ENCODE results near the gene HCAR1.
"Not testable (repeated sequence)": the region's sequence is repeated elsewhere in the genome, so short reads cannot be mapped to it uniquely, and the experiment has no call there.

The HCAR1 gene

DNA sequence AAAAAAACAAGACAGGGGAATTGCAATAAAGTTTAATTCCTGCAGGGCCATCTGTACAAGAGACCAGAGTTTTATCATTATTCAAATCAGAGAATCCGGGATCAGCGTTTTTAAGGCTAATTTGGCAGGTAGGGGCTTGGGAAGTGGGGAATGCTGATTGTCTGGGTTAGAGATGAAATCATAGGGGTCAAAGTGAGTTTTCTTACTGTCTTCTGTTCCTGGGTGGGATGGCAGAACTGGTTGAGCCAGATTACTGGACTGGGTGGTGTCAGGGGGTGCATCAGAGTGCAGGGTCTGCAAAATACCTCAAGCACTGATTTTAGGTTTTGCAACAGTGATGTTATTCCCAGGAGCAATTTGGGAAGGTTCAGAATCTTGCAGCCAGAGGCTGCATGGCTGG is 20.3 kb downstream of the HCAR1 start:
- H2AFZ ChIP-seq (ENCODE audit: low read depth, low read length); DNase-seq; H3K27ac ChIP-seq (ENCODE audit: low read length, poor library complexity, severe bottlenecking); H3K23ac ChIP-seq (ENCODE audit: low read length in 2 of 2); H2BK12ac ChIP-seq (ENCODE audit: low read length in 2 of 2); H3K36me3 ChIP-seq (ENCODE audit: control insufficient read depth in 1 of 2, insufficient read depth in 2 of 2, low read depth in 1 of 2, low read length in 2 of 2); H2BK120ac ChIP-seq (ENCODE audit: low read depth, low read length); H3K18ac ChIP-seq (ENCODE audit: low read depth in 1 of 2, low read length in 2 of 2); H3K27me3 ChIP-seq (ENCODE audit: control insufficient read depth in 1 of 2, insufficient read depth in 1 of 2, low read length in 2 of 2); H4K8ac ChIP-seq (ENCODE audit: low read length); H3K4me3 ChIP-seq (ENCODE audit: insufficient read depth in 1 of 2, low read depth in 1 of 2, low read length in 2 of 2); H3K9me3 ChIP-seq (ENCODE audit: control insufficient read depth, low read length); H3K14ac ChIP-seq (ENCODE audit: low read length in 2 of 2); H3K9ac ChIP-seq (ENCODE audit: low read length); H4K91ac ChIP-seq (ENCODE audit: low read length); H2BK5ac ChIP-seq (ENCODE audit: low read depth, low read length, poor library complexity, severe bottlenecking); H2BK15ac ChIP-seq (ENCODE audit: low read depth, poor library complexity, severe bottlenecking); H3K4me1 ChIP-seq (ENCODE audit: control insufficient read depth, insufficient read depth, low read depth, low read length); H3K4ac ChIP-seq (ENCODE audit: low read depth in 1 of 2, low read length in 2 of 2); H3K79me1 ChIP-seq (replicated peaks; ENCODE audit: low read length, poor library complexity, severe bottlenecking); H2AK5ac ChIP-seq (ENCODE audit: low read length, severe bottlenecking); H3K4me2 ChIP-seq (ENCODE audit: low read length, poor library complexity, severe bottlenecking): not testable (repeated sequence)
- 97% methylated on average over 2 of the region's 2 CpGs for WGBS

DNA sequence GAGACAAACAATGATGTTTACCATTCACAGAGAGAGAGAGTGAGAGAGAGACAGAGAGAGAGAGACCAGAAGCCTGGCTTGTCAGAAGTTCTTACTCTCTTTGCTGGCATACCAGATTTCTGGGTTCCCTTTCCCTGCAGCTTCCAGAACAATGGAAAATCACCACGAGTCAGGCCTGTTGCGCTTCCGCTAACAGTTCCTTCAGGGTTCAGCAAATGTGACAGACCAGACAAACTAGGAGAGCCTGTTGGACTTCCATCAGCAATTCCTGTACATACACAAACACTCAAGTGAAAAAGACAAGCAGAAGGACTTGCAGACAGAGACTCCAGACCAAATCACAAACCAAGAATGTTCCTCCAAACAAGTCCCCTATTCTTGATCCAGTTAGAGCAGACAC is 21.4 kb downstream of the HCAR1 start:
- H2AK5ac ChIP-seq (ENCODE audit: low read length, severe bottlenecking); H3K4ac ChIP-seq (ENCODE audit: low read depth in 1 of 2, low read length in 2 of 2); DNase-seq; H2AFZ ChIP-seq (ENCODE audit: low read depth, low read length); H3K36me3 ChIP-seq (ENCODE audit: control insufficient read depth in 1 of 2, insufficient read depth in 2 of 2, low read depth in 1 of 2, low read length in 2 of 2); H4K91ac ChIP-seq (ENCODE audit: low read length); H3K4me2 ChIP-seq (ENCODE audit: low read length, poor library complexity, severe bottlenecking); H3K23ac ChIP-seq (ENCODE audit: low read length in 2 of 2); H2BK12ac ChIP-seq (ENCODE audit: low read length in 2 of 2); H2BK5ac ChIP-seq (ENCODE audit: low read depth, low read length, poor library complexity, severe bottlenecking); H3K14ac ChIP-seq (ENCODE audit: low read length in 2 of 2); H4K8ac ChIP-seq (ENCODE audit: low read length); H3K18ac ChIP-seq (ENCODE audit: low read depth in 1 of 2, low read length in 2 of 2); H3K27me3 ChIP-seq (ENCODE audit: control insufficient read depth in 1 of 2, insufficient read depth in 1 of 2, low read length in 2 of 2); H3K4me3 ChIP-seq (ENCODE audit: insufficient read depth in 1 of 2, low read depth in 1 of 2, low read length in 2 of 2); H3K9ac ChIP-seq (ENCODE audit: low read length); H2BK15ac ChIP-seq (ENCODE audit: low read depth, poor library complexity, severe bottlenecking); H3K79me1 ChIP-seq (replicated peaks; ENCODE audit: low read length, poor library complexity, severe bottlenecking); H3K9me3 ChIP-seq (ENCODE audit: control insufficient read depth, low read length); H3K27ac ChIP-seq (ENCODE audit: low read length, poor library complexity, severe bottlenecking); H2BK120ac ChIP-seq (ENCODE audit: low read depth, low read length); H3K4me1 ChIP-seq (ENCODE audit: control insufficient read depth, insufficient read depth, low read depth, low read length): not testable (repeated sequence)
- no CpG with 5 or more reads among the region's 3 CpGs for WGBS

DNA sequence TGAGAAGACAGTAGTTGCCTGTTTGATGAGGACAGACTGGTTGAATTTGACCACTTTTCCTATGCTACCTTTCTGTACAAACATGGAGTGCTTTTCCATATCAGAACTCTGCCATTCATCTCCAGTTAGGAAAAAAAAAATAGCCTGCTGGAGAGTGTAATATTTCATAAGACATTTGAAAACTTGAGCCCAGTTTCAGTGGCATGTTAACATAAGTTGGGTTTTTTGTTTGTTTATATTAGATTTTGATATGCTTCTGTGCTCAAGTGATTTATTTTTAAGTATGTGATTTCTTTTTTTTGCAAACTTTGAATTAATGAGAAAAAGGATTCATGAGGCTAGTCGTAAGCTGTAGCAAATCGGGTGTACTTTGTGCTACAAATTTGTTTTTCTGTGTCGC is 26.8 kb downstream of the HCAR1 start:
- H2AK5ac ChIP-seq (ENCODE audit: low read length, severe bottlenecking); H3K18ac ChIP-seq (ENCODE audit: low read depth in 1 of 2, low read length in 2 of 2); H3K9ac ChIP-seq (ENCODE audit: low read length); H2BK15ac ChIP-seq (ENCODE audit: low read depth, poor library complexity, severe bottlenecking); H3K23ac ChIP-seq (ENCODE audit: low read length in 2 of 2); H3K27me3 ChIP-seq (ENCODE audit: control insufficient read depth in 1 of 2, insufficient read depth in 1 of 2, low read length in 2 of 2); H2AFZ ChIP-seq (ENCODE audit: low read depth, low read length); H3K4ac ChIP-seq (ENCODE audit: low read depth in 1 of 2, low read length in 2 of 2); H3K9me3 ChIP-seq (ENCODE audit: control insufficient read depth, low read length); H3K79me1 ChIP-seq (replicated peaks; ENCODE audit: low read length, poor library complexity, severe bottlenecking); DNase-seq; H2BK120ac ChIP-seq (ENCODE audit: low read depth, low read length); H3K36me3 ChIP-seq (ENCODE audit: control insufficient read depth in 1 of 2, insufficient read depth in 2 of 2, low read depth in 1 of 2, low read length in 2 of 2); H3K4me3 ChIP-seq (ENCODE audit: insufficient read depth in 1 of 2, low read depth in 1 of 2, low read length in 2 of 2); H3K27ac ChIP-seq (ENCODE audit: low read length, poor library complexity, severe bottlenecking); H2BK5ac ChIP-seq (ENCODE audit: low read depth, low read length, poor library complexity, severe bottlenecking); H2BK12ac ChIP-seq (ENCODE audit: low read length in 2 of 2); H3K4me1 ChIP-seq (ENCODE audit: control insufficient read depth, insufficient read depth, low read depth, low read length); H4K91ac ChIP-seq (ENCODE audit: low read length); H3K4me2 ChIP-seq (ENCODE audit: low read length, poor library complexity, severe bottlenecking); H4K8ac ChIP-seq (ENCODE audit: low read length); H3K14ac ChIP-seq (ENCODE audit: low read length in 2 of 2): not testable (repeated sequence)
- WGBS, result 100% methylated on average over 1 of the region's 3 CpGs

DNA sequence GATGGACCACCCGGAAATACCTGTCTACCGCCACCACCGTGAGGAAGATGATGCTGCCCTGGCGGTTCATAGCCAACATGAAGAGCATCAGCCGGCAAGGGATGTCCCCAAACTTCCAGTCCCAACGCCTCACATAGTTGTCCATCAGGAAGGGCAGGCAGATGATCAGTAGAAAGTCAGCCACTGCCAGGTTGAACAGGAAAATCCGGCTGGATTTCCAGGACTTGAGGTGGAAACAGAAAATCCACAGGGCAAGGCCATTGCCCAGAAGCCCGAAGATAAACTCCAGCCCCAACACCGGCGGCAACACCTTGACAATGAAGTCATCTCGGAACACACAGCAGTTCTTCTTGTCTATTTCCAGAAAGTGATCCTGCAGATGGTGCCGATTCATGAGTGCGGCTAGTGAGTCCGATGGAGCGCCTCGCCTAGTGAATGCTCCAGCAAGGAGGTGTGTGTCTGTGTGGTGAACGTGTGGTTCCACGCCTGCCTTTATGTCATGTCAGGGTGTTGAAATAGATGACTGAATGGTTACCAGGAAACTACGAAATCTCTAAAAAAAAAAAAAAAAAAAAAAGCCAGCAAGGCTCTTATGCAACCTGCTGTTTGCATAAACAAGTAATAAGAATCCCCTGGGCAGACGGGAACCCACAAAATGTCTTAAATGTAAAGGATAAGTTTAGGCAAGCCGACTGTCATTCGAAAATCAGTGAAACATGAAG is 27.6 kb downstream of the HCAR1 start, which contains the start of gene HCAR2:
Gene HCAR2 (minus strand): TSS at position 468 of the 722 bp plus-strand sequence. CDS start 74 bp downstream, at position 394.
- not testable (repeated sequence) for H3K23ac ChIP-seq (ENCODE audit: low read length in 2 of 2); H2AFZ ChIP-seq (ENCODE audit: low read depth, low read length); H2BK120ac ChIP-seq (ENCODE audit: low read depth, low read length); H3K9me3 ChIP-seq (ENCODE audit: control insufficient read depth, low read length); H2BK5ac ChIP-seq (ENCODE audit: low read depth, low read length, poor library complexity, severe bottlenecking); H4K8ac ChIP-seq (ENCODE audit: low read length); H3K14ac ChIP-seq (ENCODE audit: low read length in 2 of 2); H3K9ac ChIP-seq (ENCODE audit: low read length); H3K36me3 ChIP-seq (ENCODE audit: control insufficient read depth in 1 of 2, insufficient read depth in 2 of 2, low read depth in 1 of 2, low read length in 2 of 2); H3K27ac ChIP-seq (ENCODE audit: low read length, poor library complexity, severe bottlenecking); H3K27me3 ChIP-seq (ENCODE audit: control insufficient read depth in 1 of 2, insufficient read depth in 1 of 2, low read length in 2 of 2); H3K4me2 ChIP-seq (ENCODE audit: low read length, poor library complexity, severe bottlenecking); H3K79me1 ChIP-seq (replicated peaks; ENCODE audit: low read length, poor library complexity, severe bottlenecking); H3K4me1 ChIP-seq (ENCODE audit: control insufficient read depth, insufficient read depth, low read depth, low read length); H3K4me3 ChIP-seq (ENCODE audit: insufficient read depth in 1 of 2, low read depth in 1 of 2, low read length in 2 of 2); H2AK5ac ChIP-seq (ENCODE audit: low read length, severe bottlenecking)
- H4K91ac ChIP-seq (ENCODE audit: low read length), result peak within 1 kb of the TSS; percentile 66
- peak within 1 kb of the TSS; percentile 43 to 59 for H3K18ac ChIP-seq (ENCODE audit: low read depth in 1 of 2, low read length in 2 of 2)
- peak within 1 kb of the TSS in 1 of 2 experiments; percentile 59 for H2BK12ac ChIP-seq (ENCODE audit: low read length in 2 of 2)
- DNase-seq, result peak; percentile 67
- H3K4ac ChIP-seq (ENCODE audit: low read depth in 1 of 2, low read length in 2 of 2), result peak within 1 kb of the TSS in 1 of 2 experiments; percentile 54
- peak within 1 kb of the TSS; percentile 23 for H2BK15ac ChIP-seq (ENCODE audit: low read depth, poor library complexity, severe bottlenecking)
- WGBS, result 96% methylated on average over 19 of the region's 22 CpGs
